ENCODE measurements around the gene NGF.

Gene NGF

DNA sequence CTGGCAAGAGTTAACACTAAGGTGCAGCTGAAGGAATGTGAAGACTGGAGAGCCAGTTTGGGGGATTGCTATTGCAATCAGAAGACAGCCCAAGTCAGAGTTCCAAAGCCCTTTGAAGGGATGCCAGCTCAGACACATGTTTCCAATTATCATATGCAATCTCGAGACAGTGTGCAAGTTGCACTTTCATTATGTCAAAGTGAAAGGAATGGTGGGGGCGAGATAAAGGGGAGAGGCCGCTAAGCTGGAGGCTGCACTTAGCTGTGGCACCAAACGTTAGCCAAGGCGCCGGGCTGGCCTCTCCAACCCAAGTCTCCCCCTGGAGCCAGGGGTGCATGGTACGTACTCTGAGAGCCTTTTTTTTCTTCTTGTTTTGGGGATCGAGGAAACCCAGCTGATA is 58.0 kb downstream of the NGF start:
- peak overlapping the region; percentile 29 for H3K4me3 ChIP-seq (ENCODE audit: low read depth, low read length)

GRCh38 chr1:115278211-115278610 is 59.8 kb downstream of the NGF start:
- TF ChIP-seq, protein P1, sequence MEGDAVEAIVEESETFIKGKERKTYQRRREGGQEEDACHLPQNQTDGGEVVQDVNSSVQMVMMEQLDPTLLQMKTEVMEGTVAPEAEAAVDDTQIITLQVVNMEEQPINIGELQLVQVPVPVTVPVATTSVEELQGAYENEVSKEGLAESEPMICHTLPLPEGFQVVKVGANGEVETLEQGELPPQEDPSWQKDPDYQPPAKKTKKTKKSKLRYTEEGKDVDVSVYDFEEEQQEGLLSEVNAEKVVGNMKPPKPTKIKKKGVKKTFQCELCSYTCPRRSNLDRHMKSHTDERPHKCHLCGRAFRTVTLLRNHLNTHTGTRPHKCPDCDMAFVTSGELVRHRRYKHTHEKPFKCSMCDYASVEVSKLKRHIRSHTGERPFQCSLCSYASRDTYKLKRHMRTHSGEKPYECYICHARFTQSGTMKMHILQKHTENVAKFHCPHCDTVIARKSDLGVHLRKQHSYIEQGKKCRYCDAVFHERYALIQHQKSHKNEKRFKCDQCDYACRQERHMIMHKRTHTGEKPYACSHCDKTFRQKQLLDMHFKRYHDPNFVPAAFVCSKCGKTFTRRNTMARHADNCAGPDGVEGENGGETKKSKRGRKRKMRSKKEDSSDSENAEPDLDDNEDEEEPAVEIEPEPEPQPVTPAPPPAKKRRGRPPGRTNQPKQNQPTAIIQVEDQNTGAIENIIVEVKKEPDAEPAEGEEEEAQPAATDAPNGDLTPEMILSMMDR (IDR thresholded peaks at IDR 0.05; ENCODE audit: low read depth, low read length) = no peak
- no peak overlapping the region for H3K4me3 ChIP-seq (ENCODE audit: low read depth, low read length)

More for the DNA sequence above, 58.0 kb downstream of the NGF start:
- TF ChIP-seq, protein P1 (IDR thresholded peaks at IDR 0.05; ENCODE audit: low read depth, low read length) = no peak

- no peak overlapping the region for H3K4me3 ChIP-seq (ENCODE audit: low read depth, low read length)
- TF ChIP-seq, protein P1 (IDR thresholded peaks at IDR 0.05; ENCODE audit: low read depth, low read length) = no peak
These were observed 60.8 kb downstream of the NGF start for GRCh38 chr1:115277276-115277675.

DNA sequence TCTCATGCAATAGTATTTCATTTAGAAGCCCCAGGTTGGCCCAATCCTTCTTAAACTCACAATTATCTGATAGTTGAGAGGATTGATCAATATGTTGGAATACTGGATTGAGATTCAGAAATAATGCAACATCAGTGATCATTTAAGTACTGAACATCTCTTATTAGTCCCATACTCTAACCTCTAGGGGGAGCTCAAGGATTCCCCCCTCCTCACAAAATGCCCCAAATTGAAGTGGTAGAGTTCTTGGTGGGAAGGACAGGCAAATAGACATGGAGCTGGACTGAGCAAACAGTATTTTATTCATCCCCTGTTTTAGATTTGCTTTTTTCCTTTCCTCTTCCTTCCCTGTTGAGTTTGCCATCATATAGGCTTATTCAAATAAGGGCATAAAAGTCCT is 62.8 kb downstream of the NGF start:
- H3K4me3 ChIP-seq (ENCODE audit: low read depth, low read length) = no peak overlapping the region
- TF ChIP-seq, protein P1 (IDR thresholded peaks at IDR 0.05; ENCODE audit: low read depth, low read length) = peak; percentile 43

GRCh38 chr1:115274467-115274866 is 63.6 kb downstream of the NGF start:
- TF ChIP-seq, protein P1 (IDR thresholded peaks at IDR 0.05; ENCODE audit: low read depth, low read length) = no peak
- H3K4me3 ChIP-seq (ENCODE audit: low read depth, low read length) = no peak overlapping the region

GRCh38 chr1:115266729-115267421 is 71.2 kb downstream of the NGF start:
- TF ChIP-seq, protein P1 (IDR thresholded peaks at IDR 0.05; ENCODE audit: low read depth, low read length) = no peak
- H3K4me3 ChIP-seq (ENCODE audit: low read depth, low read length) = no peak overlapping the region

- TF ChIP-seq, protein P1 (IDR thresholded peaks at IDR 0.05; ENCODE audit: low read depth, low read length) = no peak
- H3K4me3 ChIP-seq (ENCODE audit: low read depth, low read length) = no peak overlapping the region
These were observed 73.0 kb downstream of the NGF start for GRCh38 chr1:115265099-115265498.

Measured in WI38 (cell line).